ENCODE results near the gene SLC8A2.

- TF ChIP-seq POLR2A (IDR thresholded peaks at IDR 0.05; ENCODE audit: low read length), result no peak
- TF ChIP-seq GATA1 (IDR thresholded peaks at IDR 0.05; ENCODE audit: low read depth, low read length), result no peak
These were observed 39.6 kb downstream of the SLC8A2 start for GRCh38 chr19:47432091-47432490.

Data from erythroblast (primary cell).